Esophagus squamous epithelium (tissue), 5 donors: ENCODE results near the gene THSD7B. TPM values are rescaled to one million over a fixed set of nuclear protein-coding genes. Genes with fewer than 3 reads are reported as not detected.

Source experiments
- DNase-seq: peaks from one replicate; lab custom pipeline; 2025; lab: John Stamatoyannopoulos, UW
- H3K27ac ChIP-seq, 4 donors: fragments of 200-600 bp; sonication (generic); one replicate each; pipeline ENCODE4 v1.5.1; 2016 to 2019; ENCODE audit warnings: mild to moderate bottlenecking in 1 of 4
- H3K27me3 ChIP-seq, 4 donors: fragments of 200-600 bp; sonication (generic); 1 replicate in 3 of 4; 2 replicates in 1 of 4; pipeline versions ENCODE4 v1.5.1 to v1.6.0; 2017 to 2021; ENCODE audit warnings: antibody characterized with exemption in 1 of 4
- H3K36me3 ChIP-seq, 3 donors: fragments of 200-600 bp; sonication (generic); one replicate each; pipeline ENCODE4 v1.5.1; 2016 to 2019
- H3K4me1 ChIP-seq, 3 donors: fragments of 200-600 bp; sonication (generic); one replicate each; pipeline ENCODE4 v1.5.1; 2017 to 2019
- H3K4me3 ChIP-seq, 4 donors: fragments of 200-600 bp; sonication (generic); 1 replicate in 3 of 4; 2 replicates in 1 of 4; pipeline ENCODE4 v1.5.1; 2016 to 2019; ENCODE audit warnings: mild to moderate bottlenecking in 2 of 4, moderate library complexity in 1 of 4
- H3K9me3 ChIP-seq, 3 donors: fragments of 200-600 bp; sonication (generic); one replicate each; pipeline ENCODE4 v1.5.1; 2016 to 2019
- CTCF ChIP-seq, 6 experiments: fragments of 450-650 bp in 4 of 6; fragments of 200-600 bp in 2 of 6; sonication (generic) in 2 of 6; IDR thresholded peaks; one replicate each; pipeline ENCODE4 v1.5.1; 2016 to 2019; ENCODE audit warnings: antibody characterized with exemption in 6 of 6, mild to moderate bottlenecking in 4 of 6, moderate library complexity in 4 of 6
- POLR2A ChIP-seq, 4 donors: fragments of 450-650 bp; IDR thresholded peaks; one replicate each; pipeline ENCODE4 v1.6.1; 2017; ENCODE audit warnings: antibody characterized with exemption in 4 of 4, mild to moderate bottlenecking in 4 of 4, moderate library complexity in 3 of 4
- WGBS, 2 donors: methylation state at CpG; one replicate each; pipeline ENCODE4 v1.1.5; 2018; 5-methylcytosine and 5-hydroxymethylcytosine counted together
- intact Hi-C: fragments of 100-400 bp; cut with DNase I; formaldehyde crosslinking; loops from one replicate; pipeline ENCODE4 v1.15.0; 2022
- total RNA-seq, 4 donors: library from RNA; depleted of rRNA; stranded (reverse); fragments of >200 nt; gene quantifications; one replicate each; pipeline ENCODE4 v1.1.0, GENCODE V29; 2016
- donor health status: DM: yes; HTN: yes; CAD: no.

THSD7B gene
- total RNA-seq = under 1 TPM; 0.31 to 0.97 (median 0.72) TPM

- intact Hi-C loops = no loop called here
- Histone ChIP-seq H3K27ac (no peak within 1 kb of the TSS), H3K4me1 (peaks cover 13 to 28% (median 15%) of the 10 kb centered on the region in 3 donors), H3K4me3 (peak within 1 kb of the TSS; percentile 38 to 60 (median 50)), H3K27me3 (peaks cover 0 to 85% (median 0%) of the 10 kb centered on the region in 4 donors), H3K9me3 (no peaks in the 10 kb centered on the region), H3K36me3 (no peaks in the 10 kb centered on the region)
- TF ChIP-seq CTCF (IDR thresholded peaks at IDR 0.05) (no peak), POLR2A (IDR thresholded peaks at IDR 0.05) (no peak)
- no peak for DNase-seq
- WGBS, 2 donors = 10% methylated on average over 2 of the region's 77 CpGs; no CpG with 5 or more reads in 1 of the 2 donors
These were observed at the start of gene THSD7B for GRCh38 chr2:136765256-136766072. THSD7B (plus strand) TSS chr2:136765545; CDS start chr2:136882179, 116,634 bp downstream.

GRCh38 chr2:136718273-136718672 lies 47.1 kb upstream of the THSD7B start:
- Histone ChIP-seq H3K9me3 (no peaks in the 10 kb centered on the region), H3K4me3 (no peak overlapping the region), H3K36me3 (no peaks in the 10 kb centered on the region), H3K27me3 (no peaks in the 10 kb centered on the region), H3K4me1 (no peaks in the 10 kb centered on the region), H3K27ac (no peak overlapping the region)
- no peak for DNase-seq
- TF ChIP-seq CTCF (IDR thresholded peaks at IDR 0.05) (no peak), POLR2A (IDR thresholded peaks at IDR 0.05) (no peak)
- intact Hi-C loops = no loop called here

- WGBS, 2 donors = 42 to 66% methylated on average over 1 to 4 of the region's 4 CpGs
These were observed 37.2 kb upstream of the THSD7B start for GRCh38 chr2:136727973-136728699.

GRCh38 chr2:136736236-136736635 lies 29.1 kb upstream of the THSD7B start:
- no peak for TF ChIP-seq CTCF (IDR thresholded peaks at IDR 0.05)
- no peak for TF ChIP-seq POLR2A (IDR thresholded peaks at IDR 0.05)
- Histone ChIP-seq H3K9me3 (no peaks in the 10 kb centered on the region), H3K4me3 (no peak overlapping the region), H3K4me1 (no peaks in the 10 kb centered on the region), H3K27me3 (no peaks in the 10 kb centered on the region), H3K27ac (no peak overlapping the region), H3K36me3 (no peaks in the 10 kb centered on the region)
- no peak for DNase-seq
- 66% methylated on average over 3 of the region's 3 CpGs for WGBS, 2 donors
- intact Hi-C loops = no loop called here

More at GRCh38 chr2:136727973-136728699, 37.2 kb upstream of the THSD7B start:
- no peak for TF ChIP-seq CTCF (IDR thresholded peaks at IDR 0.05)
- TF ChIP-seq POLR2A (IDR thresholded peaks at IDR 0.05) = no peak
- DNase-seq = no peak
- Histone ChIP-seq H3K9me3 (no peaks in the 10 kb centered on the region), H3K4me1 (no peaks in the 10 kb centered on the region), H3K27me3 (no peaks in the 10 kb centered on the region), H3K27ac (no peak overlapping the region), H3K4me3 (no peak overlapping the region), H3K36me3 (no peaks in the 10 kb centered on the region)
- intact Hi-C loops = no loop called here

- no peak for DNase-seq
These were observed 27.3 kb upstream of the THSD7B start for GRCh38 chr2:136738044-136738443.

More at GRCh38 chr2:136738044-136738443, 27.3 kb upstream of the THSD7B start:
- Histone ChIP-seq H3K4me3 (no peak overlapping the region), H3K36me3 (no peaks in the 10 kb centered on the region), H3K4me1 (no peaks in the 10 kb centered on the region), H3K27me3 (no peaks in the 10 kb centered on the region), H3K27ac (no peak overlapping the region), H3K9me3 (no peaks in the 10 kb centered on the region)
- intact Hi-C loops = no loop called here
- TF ChIP-seq CTCF (IDR thresholded peaks at IDR 0.05) = no peak
- TF ChIP-seq POLR2A (IDR thresholded peaks at IDR 0.05) = no peak
- 46 to 63% methylated on average over 2 of the region's 2 CpGs for WGBS, 2 donors
